ENCODE measurements around the gene THBD. TPM values are rescaled to one million over a fixed set of nuclear protein-coding genes. Genes with fewer than 3 reads are reported as not detected.

The THBD gene
- polyA plus RNA-seq, 3 donors: 7.4 to 194 (median 30.2) TPM

DNA sequence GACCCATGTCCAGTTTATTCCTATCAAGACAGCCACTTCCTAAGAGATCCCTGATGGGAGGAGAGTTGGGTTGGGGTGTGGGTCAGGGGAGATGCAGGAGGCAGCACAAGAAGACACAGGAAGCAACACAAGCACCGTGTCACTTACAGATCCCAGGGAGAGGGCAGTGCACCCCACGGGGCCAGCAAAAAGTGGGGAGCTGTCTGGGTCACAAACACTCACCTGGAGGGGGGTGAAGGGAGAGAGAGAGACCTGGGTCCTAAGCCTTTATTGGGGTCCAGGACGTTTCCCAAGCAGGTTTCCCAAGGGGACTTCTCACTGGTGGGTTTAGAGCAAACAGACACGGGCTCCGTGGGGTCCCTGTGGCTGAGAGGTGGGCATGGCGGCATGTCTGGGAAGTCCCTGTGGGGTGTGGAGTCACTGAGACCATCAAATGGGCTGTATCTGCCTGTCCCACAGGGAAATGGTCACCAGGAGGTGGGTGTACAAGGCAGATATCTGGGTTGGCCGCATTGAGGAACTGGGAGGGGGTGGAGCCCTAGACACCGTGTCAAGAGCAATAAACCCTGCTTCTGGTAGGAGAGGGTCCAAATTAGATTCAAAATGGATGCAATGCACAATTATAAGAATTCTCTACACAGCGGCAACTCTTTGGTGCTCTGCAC lies 38.2 kb upstream of the THBD start:
- Histone ChIP-seq H2AFZ (ENCODE audit: insufficient read depth, low read depth, low read length, poor library complexity, severe bottlenecking) (no peak overlapping the region), H3K4me3 (replicated peaks in 1 of 3; ENCODE audit: low read depth in 2 of 3, low read length in 3 of 3) (peak overlapping the region in 1 of 3 experiments; percentile 88), H3K9ac (ENCODE audit: insufficient read depth, low read length, poor library complexity, severe bottlenecking) (peak overlapping the region; percentile 94), H3K4me2 (replicated peaks; ENCODE audit: extremely low read depth, low read length, poor library complexity, severe bottlenecking) (peak overlapping the region; percentile 95), H3K27ac (ENCODE audit: low read depth in 1 of 2, low read length in 2 of 2) (peak overlapping the region; percentile 96 to 97), H3K9me3 (replicated peaks in 1 of 2; ENCODE audit: control insufficient read depth in 1 of 2, insufficient read depth in 1 of 2, low read length in 2 of 2) (no peaks in the 10 kb centered on the region), H3K36me3 (replicated peaks in 1 of 2; ENCODE audit: control insufficient read depth in 1 of 2, insufficient read depth in 2 of 2, low read length in 2 of 2) (peaks cover 0 to 2% of the 10 kb centered on the region in 2 donors), H3K27me3 (ENCODE audit: control insufficient read depth in 2 of 2, insufficient read depth in 2 of 2, low read length in 2 of 2) (no peaks in the 10 kb centered on the region), H3K4me1 (ENCODE audit: control insufficient read depth in 1 of 2, insufficient read depth in 2 of 2, low read length in 2 of 2) (peaks cover 49 to 71% of the 10 kb centered on the region in 2 donors), H3K79me2 (ENCODE audit: insufficient read depth, low read length) (peaks cover 41% of the 10 kb centered on the region), H4K20me1 (ENCODE audit: insufficient read depth, low read length) (peaks cover 22% of the 10 kb centered on the region)
- H3K27me3 Mint-ChIP-seq (ENCODE audit: low read depth in 3 of 3): peaks cover 0 to 7% (median 0%) of the 10 kb centered on the region in 3 donors
- peak; percentile 69 to 74 (median 74) for DNase-seq
- TF ChIP-seq, protein P1, sequence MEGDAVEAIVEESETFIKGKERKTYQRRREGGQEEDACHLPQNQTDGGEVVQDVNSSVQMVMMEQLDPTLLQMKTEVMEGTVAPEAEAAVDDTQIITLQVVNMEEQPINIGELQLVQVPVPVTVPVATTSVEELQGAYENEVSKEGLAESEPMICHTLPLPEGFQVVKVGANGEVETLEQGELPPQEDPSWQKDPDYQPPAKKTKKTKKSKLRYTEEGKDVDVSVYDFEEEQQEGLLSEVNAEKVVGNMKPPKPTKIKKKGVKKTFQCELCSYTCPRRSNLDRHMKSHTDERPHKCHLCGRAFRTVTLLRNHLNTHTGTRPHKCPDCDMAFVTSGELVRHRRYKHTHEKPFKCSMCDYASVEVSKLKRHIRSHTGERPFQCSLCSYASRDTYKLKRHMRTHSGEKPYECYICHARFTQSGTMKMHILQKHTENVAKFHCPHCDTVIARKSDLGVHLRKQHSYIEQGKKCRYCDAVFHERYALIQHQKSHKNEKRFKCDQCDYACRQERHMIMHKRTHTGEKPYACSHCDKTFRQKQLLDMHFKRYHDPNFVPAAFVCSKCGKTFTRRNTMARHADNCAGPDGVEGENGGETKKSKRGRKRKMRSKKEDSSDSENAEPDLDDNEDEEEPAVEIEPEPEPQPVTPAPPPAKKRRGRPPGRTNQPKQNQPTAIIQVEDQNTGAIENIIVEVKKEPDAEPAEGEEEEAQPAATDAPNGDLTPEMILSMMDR (IDR thresholded peaks at IDR 0.05): peak; percentile 18
- peak overlapping the region; percentile 94 to 97 for H3K4me3 Mint-ChIP-seq
- peak overlapping the region; percentile 97 to 100 (median 98) for H3K27ac Mint-ChIP-seq
- 70% methylated on average over 4 of the region's 9 CpGs for WGBS (ENCODE audit: insufficient coverage)
- H3K9me3 Mint-ChIP-seq: no peaks in the 10 kb centered on the region
- peaks cover 20% of the 10 kb centered on the region in 2 donors for H3K36me3 Mint-ChIP-seq
- intact Hi-C loops (cut with micrococcal nuclease): loop anchor here (5.0 to 10.0 kb wide), 5 partner anchors 35 to 147 kb away; no protein-coding TSS in a partner anchor
- H3K4me1 Mint-ChIP-seq: peaks cover 48% of the 10 kb centered on the region

DNA sequence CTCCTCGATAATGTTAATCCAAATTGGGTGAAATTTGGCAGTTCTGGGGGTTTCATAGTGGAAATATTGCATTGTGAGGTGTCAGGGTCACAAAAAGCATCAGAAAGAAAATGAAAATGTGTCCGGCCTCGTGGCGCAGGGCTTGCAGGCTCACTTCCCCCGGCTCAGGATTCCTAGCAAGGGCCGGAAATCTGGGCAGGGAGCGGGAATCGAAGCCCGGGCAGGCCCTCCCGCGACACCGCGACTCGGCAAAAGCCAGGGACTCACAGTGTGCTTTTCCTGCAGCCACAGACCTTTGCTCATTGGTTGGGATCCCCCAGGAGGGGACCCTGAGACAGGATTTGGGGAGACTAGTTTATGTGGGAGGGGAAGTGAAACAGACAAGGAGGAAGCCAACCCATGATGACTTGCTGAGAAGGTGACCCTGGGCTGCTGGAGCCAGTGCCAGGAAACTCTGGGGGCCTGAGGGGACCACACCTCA lies 37.5 kb upstream of the THBD start:
- Histone ChIP-seq H2AFZ (ENCODE audit: insufficient read depth, low read depth, low read length, poor library complexity, severe bottlenecking) (no peak overlapping the region), H3K9ac (ENCODE audit: insufficient read depth, low read length, poor library complexity, severe bottlenecking) (peak overlapping the region; percentile 94), H3K4me2 (replicated peaks; ENCODE audit: extremely low read depth, low read length, poor library complexity, severe bottlenecking) (peak overlapping the region; percentile 95), H3K9me3 (replicated peaks in 1 of 2; ENCODE audit: control insufficient read depth in 1 of 2, insufficient read depth in 1 of 2, low read length in 2 of 2) (no peaks in the 10 kb centered on the region), H3K4me1 (ENCODE audit: control insufficient read depth in 1 of 2, insufficient read depth in 2 of 2, low read length in 2 of 2) (peaks cover 56 to 78% of the 10 kb centered on the region in 2 donors), H3K79me2 (ENCODE audit: insufficient read depth, low read length) (peaks cover 48% of the 10 kb centered on the region), H4K20me1 (ENCODE audit: insufficient read depth, low read length) (peaks cover 22% of the 10 kb centered on the region), H3K27me3 (ENCODE audit: control insufficient read depth in 2 of 2, insufficient read depth in 2 of 2, low read length in 2 of 2) (no peaks in the 10 kb centered on the region), H3K4me3 (replicated peaks in 1 of 3; ENCODE audit: low read depth in 2 of 3, low read length in 3 of 3) (peak overlapping the region; percentile 31 to 88 (median 64)), H3K36me3 (replicated peaks in 1 of 2; ENCODE audit: control insufficient read depth in 1 of 2, insufficient read depth in 2 of 2, low read length in 2 of 2) (peaks cover 0 to 9% of the 10 kb centered on the region in 2 donors), H3K27ac (ENCODE audit: low read depth in 1 of 2, low read length in 2 of 2) (peak overlapping the region; percentile 96 to 97)
- H3K27ac Mint-ChIP-seq: peak overlapping the region; percentile 97 to 100 (median 98)
- H3K4me3 Mint-ChIP-seq: peak overlapping the region; percentile 94 to 97
- peaks cover 0 to 7% (median 0%) of the 10 kb centered on the region in 3 donors for H3K27me3 Mint-ChIP-seq (ENCODE audit: low read depth in 3 of 3)
- peaks cover 28% of the 10 kb centered on the region in 2 donors for H3K36me3 Mint-ChIP-seq
- H3K9me3 Mint-ChIP-seq: no peaks in the 10 kb centered on the region
- DNase-seq: peak; percentile 84 to 90 (median 85)
- intact Hi-C loops (cut with micrococcal nuclease): loop anchor here (5.0 to 10.0 kb wide), 5 partner anchors 35 to 148 kb away; no protein-coding TSS in a partner anchor
- peaks cover 55% of the 10 kb centered on the region for H3K4me1 Mint-ChIP-seq
- WGBS (ENCODE audit: insufficient coverage): 6% methylated on average over 14 of the region's 14 CpGs
- TF ChIP-seq, protein P1 (IDR thresholded peaks at IDR 0.05): no peak

Measured in CD14-positive monocyte (primary cell).